GM19238 (cell line): ENCODE measurements around the gene NRROS.
"Not testable (repeated sequence)": the region's sequence is repeated elsewhere in the genome, so short reads cannot be mapped to it uniquely, and the experiment has no call there.

Experiments
- DNase-seq: peaks from one replicate; pipeline ENCODE4 v3.0.0; 2011; ENCODE audit warnings: low spot score; ENCODE audit not compliant: insufficient read length

Gene NRROS

DNA sequence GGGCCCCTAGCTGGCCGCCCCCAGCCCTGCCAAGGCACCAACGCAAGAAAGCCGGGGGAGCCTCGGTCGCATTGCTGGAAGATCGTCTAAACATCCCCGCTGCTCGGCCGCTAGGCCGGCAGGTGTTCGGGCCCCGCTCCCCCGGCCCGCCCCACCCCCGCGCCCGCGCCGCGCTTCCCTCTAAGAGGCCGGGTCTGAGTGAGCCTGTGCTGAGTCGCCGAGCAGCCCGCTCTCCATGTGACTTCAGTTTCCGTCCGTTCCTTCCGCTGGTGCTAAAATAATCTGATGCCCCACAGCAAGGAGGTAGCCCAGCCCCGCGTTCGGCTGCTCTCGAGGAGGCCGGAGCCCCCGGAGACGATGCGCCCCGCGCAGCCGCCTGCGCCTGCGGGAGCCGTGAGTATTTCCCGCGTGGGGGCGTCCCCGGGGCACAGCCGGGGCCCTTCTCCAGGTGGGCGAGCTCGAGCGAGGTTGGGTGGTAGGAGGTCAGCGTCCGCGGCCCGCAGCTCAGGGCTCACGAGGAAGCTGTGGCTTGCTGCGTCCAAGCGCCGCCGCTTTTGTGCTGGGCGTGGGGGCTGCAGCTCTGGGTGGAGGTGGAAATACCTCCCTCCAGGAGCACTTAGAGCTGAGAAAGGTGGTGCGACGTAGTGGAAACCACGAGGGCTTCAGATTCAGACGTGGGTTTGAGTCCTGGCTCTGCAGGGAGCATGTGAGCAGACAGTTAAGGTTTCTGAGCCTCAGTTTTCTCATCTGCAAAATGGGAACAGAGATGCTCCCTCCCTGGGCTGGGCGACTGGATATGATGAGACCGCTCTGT, at the start of gene NRROS:
Gene NRROS (plus strand): TSS at position 212 of the 814 bp plus-strand sequence. CDS start 14,846 bp downstream, outside the sequence.
- DNase-seq: peak; percentile 73

DNA sequence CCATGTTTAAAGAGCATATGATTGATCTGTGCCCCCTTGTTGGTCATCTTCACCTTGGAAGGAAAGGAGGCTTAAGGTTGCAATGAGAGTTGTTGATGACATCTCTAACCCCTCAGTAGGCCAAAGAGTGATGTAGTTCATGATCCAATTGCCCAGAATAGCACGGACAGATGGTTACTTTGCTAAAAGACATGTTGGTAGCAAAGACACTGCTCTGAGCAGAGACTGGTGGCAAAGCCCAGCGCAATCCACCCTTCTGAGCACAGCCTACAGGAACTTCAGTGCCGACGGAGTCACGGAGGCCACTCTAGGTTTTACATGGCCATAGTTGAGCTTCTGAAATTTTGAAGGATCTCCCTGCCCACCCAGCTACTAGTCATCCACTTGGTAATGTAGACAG, 49.2 kb upstream of the NRROS start:
- no peak for DNase-seq

DNA sequence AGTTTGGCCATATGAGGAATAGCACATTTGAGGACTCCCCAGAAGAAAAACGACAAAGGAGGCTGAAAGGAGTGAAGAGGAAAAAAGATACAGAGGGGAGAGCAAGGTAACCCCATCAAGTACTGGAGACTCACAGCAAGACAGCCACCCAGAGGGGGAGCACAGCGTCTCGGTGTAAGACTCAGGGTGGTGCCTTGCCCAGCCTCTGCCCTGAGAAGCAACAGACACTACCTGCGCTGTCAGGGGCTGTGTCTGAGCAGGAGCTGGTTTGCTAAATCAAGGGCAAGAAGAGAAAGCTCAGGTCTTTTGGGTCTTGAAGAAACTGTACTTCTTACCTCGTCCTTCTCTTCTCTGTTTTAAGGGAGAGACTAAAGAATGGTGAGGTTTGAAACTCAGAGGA, 43.1 kb upstream of the NRROS start:
- no peak for DNase-seq

DNA sequence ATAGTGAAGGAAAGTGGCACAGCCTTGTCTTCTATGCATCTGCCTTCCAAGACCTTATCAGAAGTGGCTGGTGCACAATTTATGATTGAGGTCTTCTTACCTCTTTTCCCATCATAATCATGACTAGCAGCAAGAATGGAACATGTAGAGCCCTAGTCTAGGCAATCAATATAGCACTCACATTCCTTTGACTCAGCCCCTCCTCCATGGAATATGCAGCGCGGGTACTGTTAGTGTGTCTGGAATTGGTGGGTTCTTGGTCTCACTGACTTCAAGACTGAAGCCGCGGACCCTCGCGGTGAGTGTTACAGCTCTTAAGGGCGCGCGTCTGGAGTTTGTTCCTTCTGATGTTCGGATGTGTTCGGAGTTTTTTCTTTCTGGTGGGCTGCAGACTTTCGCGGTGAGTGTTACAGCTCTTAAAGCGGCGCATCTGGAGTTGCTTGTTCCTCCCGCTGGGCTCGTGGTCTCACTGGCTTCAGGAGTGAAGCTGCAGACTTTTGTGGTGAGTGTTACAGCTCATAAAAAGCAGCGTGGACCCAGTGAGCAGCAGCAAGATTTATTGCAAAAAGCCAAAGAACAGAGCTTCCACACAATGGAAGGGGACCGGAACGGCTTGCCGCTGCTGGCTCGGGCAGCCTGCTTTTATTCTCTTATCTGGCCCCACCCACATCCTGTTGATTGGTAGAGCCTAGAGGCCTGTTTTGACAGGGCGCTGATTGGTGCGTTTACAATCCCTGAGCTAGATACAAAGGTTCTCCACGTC, 41.3 kb upstream of the NRROS start:
- not testable (repeated sequence) for DNase-seq

DNA sequence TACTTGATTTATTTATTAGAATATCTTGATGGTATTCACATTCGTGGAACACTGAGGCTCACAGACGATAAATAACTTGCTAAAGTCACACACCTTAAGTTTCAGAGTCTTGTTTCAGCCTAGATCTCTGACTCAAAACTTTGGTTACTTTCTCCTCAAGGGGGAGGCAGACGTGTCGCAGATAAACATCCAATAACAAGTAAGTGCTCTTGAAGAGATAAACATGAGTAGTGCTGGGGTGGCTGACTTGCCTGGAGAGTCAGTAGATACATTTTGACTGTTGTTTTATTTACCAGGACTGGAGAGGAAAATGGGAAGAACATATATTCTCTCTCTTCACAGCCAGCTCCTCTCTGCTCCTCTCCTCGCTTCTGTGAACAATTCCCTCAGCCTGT, 39.8 kb upstream of the NRROS start:
- no peak for DNase-seq

DNA sequence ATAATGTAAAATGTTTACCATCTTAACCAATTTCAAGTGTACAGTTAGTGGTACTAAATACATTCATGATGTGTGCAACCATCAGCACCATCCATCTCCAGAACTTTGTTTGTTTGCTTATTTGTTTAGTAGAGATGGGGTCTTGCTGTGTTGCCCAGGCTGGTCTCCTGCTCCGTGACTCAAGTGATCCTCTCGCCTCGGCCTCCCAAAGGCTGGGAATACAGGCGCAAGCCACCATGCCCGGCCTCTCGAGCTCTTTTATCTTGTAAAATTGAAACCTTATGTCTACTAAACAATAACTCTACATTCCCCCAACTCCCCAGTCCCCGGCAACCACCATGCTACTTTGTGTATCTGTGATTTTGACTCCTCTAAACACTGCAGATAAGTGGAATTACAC, 39.1 kb upstream of the NRROS start:
- DNase-seq: no peak

DNA sequence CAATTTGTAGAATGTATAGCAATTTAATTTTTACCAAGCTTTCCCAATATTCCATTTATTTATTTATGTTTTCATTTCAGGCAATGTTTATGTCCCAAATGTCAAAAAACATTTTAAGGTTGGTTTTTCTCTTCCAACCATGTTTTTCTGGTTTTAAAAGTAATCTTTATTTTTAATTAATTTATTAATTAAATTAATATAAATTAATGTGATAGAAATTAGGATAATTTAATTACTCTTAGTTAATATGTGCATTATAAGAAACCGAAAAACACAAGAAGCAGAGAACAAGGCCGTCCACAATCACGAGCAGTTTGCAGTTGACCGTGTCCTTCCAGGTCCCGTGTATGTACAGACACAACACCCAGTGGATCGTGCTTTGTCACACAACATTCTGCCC, 36.8 kb upstream of the NRROS start:
- no peak for DNase-seq

DNA sequence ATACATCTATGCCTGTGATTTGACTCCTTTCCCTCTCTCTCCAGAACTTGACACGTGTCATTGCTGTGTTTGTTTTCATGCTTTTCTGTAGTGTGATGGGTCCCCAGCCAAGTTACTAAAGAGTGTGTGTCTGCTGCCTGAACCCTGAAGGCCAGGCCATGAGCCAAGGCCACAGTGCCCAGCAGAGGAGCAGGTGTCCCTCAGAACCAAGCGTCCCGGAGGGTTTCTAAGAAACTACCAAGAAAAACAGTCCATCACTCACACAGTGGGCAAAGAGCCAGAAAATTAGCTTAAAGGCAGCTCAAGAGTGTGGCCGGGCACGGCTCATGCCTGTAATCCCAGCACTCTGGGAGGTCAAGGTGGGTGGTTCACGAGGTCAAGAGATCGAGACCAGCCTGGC, 35.8 kb upstream of the NRROS start:
- no peak for DNase-seq

DNA sequence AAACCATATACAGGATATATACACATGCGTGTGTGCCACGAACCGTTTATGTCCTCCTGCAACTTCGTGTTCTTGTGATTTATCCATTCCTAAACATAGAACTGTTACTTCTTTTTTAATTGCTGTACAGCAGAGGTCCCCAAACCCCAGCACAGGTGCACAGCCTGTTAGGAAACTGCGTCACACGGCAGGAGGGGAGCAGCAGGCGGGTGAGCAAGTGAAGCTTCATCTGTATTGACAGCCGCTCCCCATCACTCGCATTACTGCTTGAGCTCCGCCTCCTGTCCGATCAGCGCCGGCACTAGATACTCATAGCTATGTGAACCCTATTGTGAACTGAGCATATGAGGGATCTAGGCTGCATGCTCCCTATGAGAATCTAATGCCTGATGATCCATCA, 34.9 kb upstream of the NRROS start:
- DNase-seq: no peak

DNA sequence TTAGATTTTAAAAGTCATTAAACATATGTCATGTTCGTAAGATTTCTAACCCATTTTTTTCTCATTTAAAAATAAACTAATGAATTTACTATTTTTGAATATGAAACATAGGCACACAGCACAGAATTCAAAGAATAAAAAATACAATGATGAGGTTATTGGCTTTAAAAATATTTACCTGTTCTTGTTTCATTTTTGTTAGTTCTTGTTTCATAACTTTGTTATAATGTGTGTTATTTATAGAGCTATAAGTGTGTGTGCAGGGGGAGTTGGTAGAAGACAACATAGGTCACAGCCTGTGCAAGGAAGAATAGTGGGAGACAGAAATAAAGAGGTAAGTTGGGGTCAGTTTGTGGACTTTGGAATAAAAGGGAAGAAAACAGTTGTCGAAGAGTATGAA, 30.8 kb upstream of the NRROS start:
- DNase-seq: no peak

DNA sequence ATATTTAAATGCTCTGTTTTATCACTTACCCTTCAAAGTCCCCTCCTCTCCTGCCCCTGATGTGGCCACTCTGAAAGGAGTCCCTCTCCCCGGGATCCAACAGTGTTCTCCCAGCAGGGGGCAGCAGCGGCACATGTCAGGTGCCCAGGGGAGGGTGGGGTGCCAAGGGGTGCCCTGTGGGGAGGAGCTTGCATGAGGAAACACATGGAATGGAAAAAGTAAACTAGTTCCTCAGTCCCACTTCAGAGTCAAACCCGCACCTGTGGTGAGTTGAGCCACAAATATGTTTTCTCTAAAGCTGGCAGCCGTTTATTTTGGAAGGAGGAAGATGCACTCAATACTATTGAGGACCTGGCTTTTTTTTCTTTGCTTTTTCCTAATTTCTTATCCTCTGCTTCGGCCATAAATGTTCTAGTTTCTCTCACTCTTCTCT, 30.1 kb upstream of the NRROS start:
- peak; percentile 79 for DNase-seq

DNA sequence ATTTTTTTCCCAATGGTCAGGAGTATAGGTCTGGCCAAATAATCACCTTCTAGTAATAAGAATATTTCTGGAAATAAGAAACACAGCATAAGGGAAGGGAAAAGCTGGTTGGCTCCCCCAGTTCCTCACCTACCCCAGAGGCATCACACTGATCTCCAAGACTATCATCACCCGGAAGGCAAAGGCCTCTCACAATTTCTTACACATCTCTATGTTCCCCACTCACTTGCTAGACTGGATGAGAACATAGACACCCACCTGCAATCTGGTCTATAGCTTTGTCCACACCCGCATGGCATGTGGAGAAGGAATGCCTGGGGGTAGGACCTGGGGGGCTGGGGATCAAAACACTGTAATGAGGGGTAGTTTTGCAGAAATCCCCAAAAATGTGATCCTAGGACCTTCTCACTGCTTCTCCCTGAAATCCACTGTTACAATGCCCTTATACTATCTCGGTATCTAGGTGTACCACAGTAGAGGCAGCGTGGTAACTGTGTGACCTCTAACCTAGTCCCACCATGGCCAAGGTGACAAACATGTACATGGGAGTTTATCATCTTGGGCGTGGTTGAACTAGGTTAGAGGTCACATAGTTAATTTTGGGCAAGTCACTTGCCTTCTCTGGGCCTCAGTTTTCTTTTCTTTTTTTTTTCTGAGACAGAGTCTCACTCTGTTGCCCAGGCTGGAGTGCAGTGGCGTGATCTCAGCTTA, 29.5 kb upstream of the NRROS start:
- no peak for DNase-seq

DNA sequence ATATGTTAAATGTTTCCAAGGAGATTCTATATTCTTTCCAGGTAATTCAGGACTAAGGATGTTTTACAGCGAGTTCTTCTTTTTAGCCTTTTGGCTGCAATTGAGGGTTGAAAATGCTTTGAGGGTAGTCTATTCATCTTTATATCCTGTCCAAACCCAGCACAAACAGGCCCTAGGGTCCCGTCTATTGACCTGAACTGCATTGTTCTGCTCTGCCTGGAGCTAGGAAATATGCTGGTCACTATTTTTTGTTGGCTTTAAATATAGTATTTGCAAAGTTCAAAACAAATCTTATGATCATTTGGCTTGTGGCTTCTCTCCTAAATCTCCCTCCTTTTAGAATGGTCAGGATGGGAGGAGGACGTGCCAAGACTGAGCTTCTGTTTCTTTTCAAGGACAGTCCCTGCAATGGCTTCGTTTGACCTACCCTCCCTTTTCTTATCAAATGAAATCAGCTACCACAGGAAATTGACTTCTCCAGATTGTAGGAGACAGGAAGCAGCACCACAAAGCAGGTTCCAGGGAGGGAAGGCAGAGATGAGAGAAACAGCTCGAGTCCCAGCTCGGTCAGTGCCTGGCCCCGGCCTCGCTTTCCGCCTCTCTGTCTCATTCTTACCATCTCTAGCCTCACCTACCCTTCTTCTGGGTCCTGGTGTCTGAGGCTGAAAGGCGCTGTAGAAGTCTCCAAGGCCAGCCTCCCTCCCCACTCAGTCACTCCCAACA, 27.6 kb upstream of the NRROS start:
- no peak for DNase-seq

DNA sequence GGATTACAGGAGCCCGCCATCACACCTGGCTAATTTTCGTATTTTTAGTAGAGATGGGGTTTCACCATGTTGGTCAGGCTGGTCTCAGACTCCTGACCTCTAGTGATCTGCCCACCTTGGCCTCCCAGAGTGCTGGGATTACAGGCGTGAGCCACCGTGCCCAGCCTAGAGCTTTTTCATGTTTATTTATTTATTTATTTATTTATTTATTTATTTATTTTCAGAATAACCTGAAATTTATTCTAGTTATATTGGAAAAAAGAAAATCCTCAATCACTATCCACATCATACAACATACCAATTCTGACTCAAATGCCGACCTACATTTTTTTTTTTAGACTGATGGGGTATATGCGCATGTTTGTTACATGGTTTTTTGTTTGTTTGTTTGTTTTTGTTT, 24.3 kb upstream of the NRROS start:
- not testable (repeated sequence) for DNase-seq

DNA sequence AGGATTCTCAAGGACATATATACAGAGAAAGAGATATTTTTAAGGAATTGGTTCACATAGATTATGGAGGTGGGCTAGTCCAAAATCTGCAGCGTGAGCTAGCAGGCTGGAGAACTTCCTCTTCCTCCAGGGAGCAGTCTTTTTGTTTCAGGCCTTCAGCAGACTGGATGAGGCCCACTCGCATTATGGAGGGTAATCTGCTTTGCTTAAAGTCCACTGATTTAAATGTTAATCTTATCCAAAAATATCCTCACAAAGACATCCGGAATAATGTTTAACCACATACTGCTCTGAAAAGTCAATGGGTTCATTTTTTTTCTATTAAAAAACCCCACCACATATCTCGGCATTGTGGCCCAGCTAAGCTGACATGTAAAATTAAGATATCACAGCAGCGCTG, 22.2 kb upstream of the NRROS start:
- DNase-seq: no peak

DNA sequence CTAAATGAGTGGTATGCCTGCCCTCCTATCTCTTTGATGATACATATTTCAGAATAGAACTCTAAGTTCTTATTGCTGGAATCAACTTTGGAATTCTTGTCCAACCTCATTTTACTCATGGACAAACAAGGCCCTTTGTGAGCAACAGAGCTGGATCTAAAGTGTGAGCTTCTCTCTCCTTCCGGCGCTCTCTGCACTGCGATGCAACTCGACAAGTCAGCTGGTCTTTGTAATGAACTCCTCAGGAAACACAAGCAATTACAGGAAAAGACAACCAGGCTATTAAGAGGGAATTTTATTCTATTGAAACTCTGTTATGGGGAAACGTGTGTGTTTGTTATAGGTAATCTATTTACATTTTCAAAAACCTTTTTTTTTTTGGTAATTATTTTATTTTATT, 20.3 kb upstream of the NRROS start:
- no peak for DNase-seq

DNA sequence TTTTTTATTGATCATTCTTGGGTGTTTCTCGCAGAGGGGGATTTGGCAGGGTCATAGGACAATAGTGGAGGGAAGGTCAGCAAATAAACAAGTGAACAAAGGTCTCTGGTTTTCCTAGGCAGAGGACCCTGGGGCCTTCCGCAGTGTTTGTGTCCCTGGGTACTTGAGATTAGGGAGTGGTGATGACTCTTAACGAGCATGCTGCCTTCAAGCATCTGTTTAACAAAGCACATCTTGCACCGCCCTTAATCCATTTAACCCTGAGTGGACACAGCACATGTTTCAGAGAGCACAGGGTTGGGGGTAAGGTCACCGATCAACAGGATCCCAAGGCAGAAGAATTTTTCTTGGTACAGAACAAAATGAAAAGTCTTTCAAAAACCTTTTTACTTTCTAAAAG, 19.9 kb upstream of the NRROS start:
- DNase-seq: not testable (repeated sequence)

DNA sequence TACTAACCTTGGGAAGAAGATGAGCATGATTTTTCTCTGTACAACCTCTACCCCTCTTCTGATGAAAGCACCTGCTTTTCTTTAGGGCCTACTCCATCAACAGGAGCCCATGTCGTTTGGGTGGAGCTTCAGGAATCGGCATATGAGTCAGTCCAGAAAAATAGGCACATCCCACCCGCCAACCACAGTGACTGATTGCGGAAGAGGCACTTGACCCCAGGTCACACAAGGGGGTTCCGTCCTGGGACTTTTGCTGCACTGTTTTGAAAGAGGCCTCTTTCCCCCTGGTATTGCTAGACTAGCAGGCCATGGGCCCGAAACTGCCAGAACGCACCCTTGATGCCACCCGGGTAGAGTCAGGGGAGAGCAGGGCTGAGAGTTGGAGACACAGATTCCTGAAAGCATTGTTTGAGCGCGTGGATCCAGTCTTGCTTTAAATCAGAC, 19.3 kb upstream of the NRROS start:
- DNase-seq: no peak

DNA sequence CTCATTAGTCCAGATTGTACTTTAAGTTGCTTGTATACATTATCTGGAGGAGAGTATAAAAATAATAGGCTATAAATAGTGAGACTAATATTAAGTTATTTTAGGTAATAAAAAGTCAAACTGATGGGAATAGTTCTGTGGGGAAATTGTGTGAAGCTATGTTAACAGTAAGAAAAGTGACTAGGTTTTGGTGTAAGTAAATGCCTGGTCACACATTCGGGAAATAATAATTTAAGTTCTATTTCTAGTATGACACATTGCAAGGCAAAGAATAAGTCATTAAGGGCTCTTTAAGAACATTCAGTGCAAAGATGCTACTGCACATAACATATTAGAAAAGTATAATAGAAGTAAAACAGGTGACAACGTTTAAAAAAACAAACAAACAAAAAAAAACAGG, 18.8 kb upstream of the NRROS start:
- DNase-seq: no peak

DNA sequence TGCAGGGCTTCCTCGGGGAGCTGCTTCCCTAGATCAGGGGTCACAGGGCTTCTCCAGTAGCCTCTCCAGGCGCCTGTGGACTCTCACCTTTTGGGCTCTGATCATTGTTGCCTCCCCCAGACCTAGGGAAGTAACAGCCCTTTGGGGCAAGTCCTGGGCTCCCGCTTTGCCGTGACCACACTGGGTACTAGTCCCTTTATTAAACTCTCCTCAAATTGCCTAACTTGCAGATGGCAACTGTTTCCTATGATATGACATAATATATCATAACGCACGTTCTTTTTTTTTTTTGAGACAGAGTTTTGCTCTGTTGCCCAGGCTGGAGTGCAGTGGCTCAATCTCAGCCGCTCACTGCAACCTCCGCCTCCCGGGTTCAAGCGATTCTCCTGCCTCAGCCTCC, 17.9 kb upstream of the NRROS start:
- no peak for DNase-seq

DNA sequence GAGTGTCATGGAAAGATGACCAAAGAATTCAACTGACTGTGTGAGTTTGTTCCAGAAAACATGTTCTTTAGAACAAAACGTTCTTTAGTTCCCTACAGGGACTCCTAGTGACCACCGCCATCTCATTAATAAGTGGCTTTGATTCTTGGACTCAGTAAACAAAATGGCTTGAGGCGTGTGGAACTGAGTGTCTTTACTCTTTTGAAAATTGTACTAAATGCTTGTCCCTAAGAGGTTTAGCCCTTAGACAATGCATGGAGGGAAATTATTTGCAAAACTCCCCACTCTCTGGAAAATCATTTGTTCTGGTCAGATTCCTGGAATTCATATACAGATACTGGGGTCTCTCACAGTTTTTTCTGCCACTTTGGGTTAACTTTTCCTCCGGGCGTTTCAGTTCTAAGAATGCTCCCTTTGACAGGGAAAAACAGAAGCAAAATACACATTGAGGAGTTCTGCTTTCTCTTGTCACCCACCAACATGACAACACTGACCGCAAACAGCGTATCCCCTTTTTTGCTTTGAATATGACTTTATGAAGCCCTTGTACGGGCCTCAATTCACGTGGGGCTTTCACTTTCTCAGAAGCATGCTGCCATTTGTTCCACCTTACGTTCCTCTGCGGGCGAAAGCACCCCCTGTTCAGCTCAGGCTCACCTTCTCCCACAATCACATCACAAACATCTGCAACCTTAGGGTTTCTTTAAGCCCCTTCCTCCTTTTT, 15.3 kb upstream of the NRROS start:
- DNase-seq: no peak
